Measurements from ENCODE around the gene DRD2. TPM values are rescaled to one million over a fixed set of nuclear protein-coding genes. Genes with fewer than 3 reads are reported as not detected.

DRD2 gene
- total and polyA plus RNA-seq, 2 donors (not counting 3 experiments of a cell fraction or from before 2014, with no cell fraction given): not detected

GRCh38 chr11:113435190-113435968 is 39.8 kb downstream of the DRD2 start:
- Histone ChIP-seq H3K36me3 (ENCODE audit: control insufficient read depth in 2 of 2, extremely low read depth in 1 of 2, insufficient read depth in 2 of 2, low read length in 2 of 2) (no peaks in the 10 kb centered on the region), H3K4me2 (ENCODE audit: insufficient read depth, low read length) (no peak overlapping the region), H3K27me3 (ENCODE audit: control insufficient read depth in 2 of 2, insufficient read depth in 2 of 2, low read length in 2 of 2) (no peaks in the 10 kb centered on the region), H3K4me3 (replicated peaks in 1 of 3; ENCODE audit: insufficient read depth in 1 of 3, low read depth in 1 of 3, low read length in 3 of 3) (no peak overlapping the region), H3K9me1 (replicated peaks; ENCODE audit: control insufficient read depth, extremely low read depth, insufficient read depth, low read length) (no peaks in the 10 kb centered on the region), H2AFZ (ENCODE audit: low read depth, low read length) (no peak overlapping the region), H4K20me1 (replicated peaks; ENCODE audit: control insufficient read depth, extremely low read depth, insufficient read depth, low read length) (no peaks in the 10 kb centered on the region), H3K4me1 (ENCODE audit: control insufficient read depth, extremely low read depth, insufficient read depth, low read length) (no peaks in the 10 kb centered on the region), H3K79me2 (ENCODE audit: control insufficient read depth, insufficient read depth, low read length) (no peaks in the 10 kb centered on the region), H3K9ac (replicated peaks; ENCODE audit: extremely low read depth, insufficient read depth, low read length) (no peak overlapping the region), H3K27ac (ENCODE audit: insufficient read depth, low read depth, low read length) (no peak overlapping the region), H3K9me3 (replicated peaks; ENCODE audit: control insufficient read depth, insufficient read depth, low read length) (no peaks in the 10 kb centered on the region)
- dilution Hi-C loops (cut with MboI; ENCODE audit: extremely low pct_ligation_motif_present, low sequenced_read_pairs): no loop called here
- FAIRE-seq: no peak
- BruUV-seq (replicated peaks): no TSS peak
- ChIA-PET POLR2A (no interaction called here), CTCF (no interaction called here)
- no peak for DNase-seq (ENCODE audit: low read depth, low spot score)
- intact Hi-C loops (cut with micrococcal nuclease): no loop called here
- no peak for TF ChIP-seq POLR2A (IDR thresholded peaks at IDR 0.05; ENCODE audit: low read depth, low read length)
- no peak for TF ChIP-seq CTCF (IDR thresholded peaks at IDR 0.05; ENCODE audit: extremely low read depth in 1 of 2, insufficient read depth in 1 of 2, low read depth in 1 of 2, low read length in 2 of 2)
- TF ChIP-seq MAX (IDR thresholded peaks at IDR 0.05; ENCODE audit: insufficient read depth, insufficient read length): no peak
- TF ChIP-seq EZH2 (IDR thresholded peaks at IDR 0.05; ENCODE audit: borderline replicate concordance, low read depth, low read length, severe bottlenecking): no peak
- no peak for TF ChIP-seq POLR2AphosphoS5 (IDR thresholded peaks at IDR 0.05; ENCODE audit: insufficient read depth, low read depth, low read length)
- no peak for TF ChIP-seq GATA2 (IDR thresholded peaks at IDR 0.05; ENCODE audit: insufficient read depth, insufficient read length, low read depth, low read length)
- TF ChIP-seq JUN (IDR thresholded peaks at IDR 0.05; ENCODE audit: borderline replicate concordance, insufficient read depth, insufficient read length, low read depth): no peak
- no peak for TF ChIP-seq FOS (IDR thresholded peaks at IDR 0.05; ENCODE audit: borderline replicate concordance, insufficient read depth, low read length)
- no peak for TF ChIP-seq MYC (IDR thresholded peaks at IDR 0.05; ENCODE audit: low read depth, low read length)

Data from endothelial cell of umbilical vein (primary cell).